GM21447 (cell line): ENCODE data around the gene TUBGCP6.
A peak's percentile ranks its signal among the peaks of the same experiment; 100 is the strongest.
"Not testable (repeated sequence)": the region's sequence is repeated elsewhere in the genome, so short reads cannot be mapped to it uniquely, and the experiment has no call there.

Experiments used
- ATAC-seq: cut with Tn5 transposase; IDR thresholded peaks from one replicate; pipeline ENCODE4 v1.9.1; 2021; ENCODE audit not compliant: unreplicated experiment

The TUBGCP6 gene

GRCh38 chr22:50215297-50216054, 29.3 kb downstream of the TUBGCP6 start:
- no peak for ATAC-seq

GRCh38 chr22:50213263-50213662, 31.6 kb downstream of the TUBGCP6 start:
- no peak for ATAC-seq

- ATAC-seq: no peak
Observed at GRCh38 chr22:50211147-50211546, 33.7 kb downstream of the TUBGCP6 start.

GRCh38 chr22:50210378-50211139, 34.3 kb downstream of the TUBGCP6 start:
- no peak for ATAC-seq

- no peak for ATAC-seq
Observed at GRCh38 chr22:50209893-50210292, 34.9 kb downstream of the TUBGCP6 start.

- ATAC-seq: no peak
Observed at GRCh38 chr22:50208939-50209892, 35.6 kb downstream of the TUBGCP6 start.

GRCh38 chr22:50208430-50208938, 36.3 kb downstream of the TUBGCP6 start:
- ATAC-seq: no peak

GRCh38 chr22:50207383-50208140, 37.3 kb downstream of the TUBGCP6 start:
- no peak for ATAC-seq

- ATAC-seq: no peak
Observed at GRCh38 chr22:50206599-50206998, 38.2 kb downstream of the TUBGCP6 start.

- no peak for ATAC-seq
Observed at GRCh38 chr22:50205781-50206569, 38.8 kb downstream of the TUBGCP6 start.

- not testable (repeated sequence) for ATAC-seq
Observed at GRCh38 chr22:50204998-50205397, 39.8 kb downstream of the TUBGCP6 start.

GRCh38 chr22:50204571-50204970, 40.3 kb downstream of the TUBGCP6 start:
- no peak for ATAC-seq

- no peak for ATAC-seq
Observed at GRCh38 chr22:50203288-50203687, 41.5 kb downstream of the TUBGCP6 start.

- ATAC-seq: no peak
Observed at GRCh38 chr22:50202130-50202666, 42.6 kb downstream of the TUBGCP6 start.

- no peak for ATAC-seq
Observed at GRCh38 chr22:50201191-50202129, 43.4 kb downstream of the TUBGCP6 start.

GRCh38 chr22:50200461-50201190, 44.2 kb downstream of the TUBGCP6 start, which contains the start of gene SELENOO:
SELENOO (plus strand) TSS chr22:50201011; CDS start chr22:50201037, 26 bp downstream.
- peak; percentile 70 for ATAC-seq

- ATAC-seq: no peak
Observed at GRCh38 chr22:50199829-50200460, 44.9 kb downstream of the TUBGCP6 start.
